NCI-H2107 treated with DMSO at 0.1 percent for 48 hours (cell line): ENCODE measurements around the gene OPTC.
A peak's percentile ranks its signal among the peaks of the same experiment; 100 is the strongest.

Experiments
- DNase-seq: peaks from one replicate; lab custom pipeline; 2025; ENCODE audit not compliant: unreplicated experiment; lab: John Stamatoyannopoulos, UW

OPTC gene

GRCh38 chr1:203490607-203491006, 3.3 kb upstream of the OPTC start:
- DNase-seq = no peak

- DNase-seq = no peak
Measured at GRCh38 chr1:203491664-203492063, 2.3 kb upstream of the OPTC start.

GRCh38 chr1:203492082-203492747, 1.7 kb upstream of the OPTC start:
- DNase-seq = no peak

GRCh38 chr1:203492748-203493130, 1.2 kb upstream of the OPTC start:
- no peak for DNase-seq

GRCh38 chr1:203495845-203496244, 1.9 kb downstream of the OPTC start:
- no peak for DNase-seq

GRCh38 chr1:203497269-203497777, 3.4 kb downstream of the OPTC start:
- DNase-seq = no peak

- DNase-seq = no peak
Measured at GRCh38 chr1:203499643-203500278, 5.8 kb downstream of the OPTC start.

GRCh38 chr1:203500279-203500678, 6.3 kb downstream of the OPTC start:
- DNase-seq = no peak

- no peak for DNase-seq
Measured at GRCh38 chr1:203503836-203504235, 9.9 kb downstream of the OPTC start.

GRCh38 chr1:203504400-203505250, 10.7 kb downstream of the OPTC start:
- peak; percentile 74 for DNase-seq

GRCh38 chr1:203505526-203506204, 11.7 kb downstream of the OPTC start:
- DNase-seq = no peak

GRCh38 chr1:203506858-203507626, 13.1 kb downstream of the OPTC start:
- DNase-seq = no peak

GRCh38 chr1:203507759-203508158, 13.8 kb downstream of the OPTC start:
- no peak for DNase-seq

- DNase-seq = no peak
Measured at GRCh38 chr1:203508463-203509073, 14.6 kb downstream of the OPTC start.

GRCh38 chr1:203509135-203509534, 15.2 kb downstream of the OPTC start:
- DNase-seq = peak; percentile 25

GRCh38 chr1:203511513-203511912, 17.6 kb downstream of the OPTC start:
- DNase-seq = peak; percentile 71

- no peak for DNase-seq
Measured at GRCh38 chr1:203511930-203512329, 18.0 kb downstream of the OPTC start.

- no peak for DNase-seq
Measured at GRCh38 chr1:203512517-203512847, 18.5 kb downstream of the OPTC start.

- DNase-seq = no peak
Measured at GRCh38 chr1:203512848-203513584, 19.1 kb downstream of the OPTC start.
